ENCODE data around the gene TMEM255B.
A peak's percentile ranks its signal among the peaks of the same experiment; 100 is the strongest.

Gene TMEM255B

DNA sequence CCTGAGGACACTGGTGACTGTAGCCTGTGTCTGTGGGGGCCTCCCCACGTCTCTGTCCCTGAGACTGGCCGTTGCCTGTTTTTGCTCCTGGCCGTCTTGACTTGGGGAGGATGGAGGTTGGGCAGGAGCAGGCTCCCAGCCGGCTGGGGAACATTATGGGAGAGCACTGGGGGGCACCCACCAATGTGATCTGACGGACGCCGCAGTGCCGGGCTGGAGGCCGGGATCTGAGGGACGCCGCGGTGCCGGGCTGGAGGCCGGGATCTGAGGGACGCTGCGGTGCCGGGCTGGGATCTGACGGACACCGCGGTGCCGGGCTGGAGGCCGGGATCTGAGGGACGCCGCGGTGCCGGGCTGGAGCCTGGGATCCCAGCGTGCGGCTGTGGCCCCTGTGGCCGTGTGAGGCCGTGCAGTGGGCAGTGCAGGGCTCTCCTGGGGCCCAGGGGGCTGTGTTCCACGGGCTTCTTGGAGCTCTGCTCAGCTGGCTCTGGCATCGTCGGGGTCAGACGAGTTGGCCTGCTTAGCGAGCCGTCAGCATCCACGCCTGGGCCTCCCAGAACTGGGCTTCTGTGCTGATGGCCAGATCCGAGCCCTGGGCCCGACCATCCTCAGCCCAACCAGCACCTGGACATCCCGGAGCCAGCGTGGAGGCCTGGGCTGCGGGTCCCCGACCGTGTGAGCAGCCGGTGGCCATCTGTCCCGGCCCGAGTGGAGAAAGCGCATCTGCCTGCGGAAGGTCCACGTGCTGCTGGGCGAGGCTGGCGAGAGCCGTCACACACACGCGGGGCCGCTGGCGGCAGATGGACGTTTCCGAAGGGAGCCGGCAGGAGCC, 59.0 kb downstream of the TMEM255B start:
- H3K4me3 ChIP-seq (ENCODE audit: low read length), result no peak overlapping the region
- no peak for DNase-seq (ENCODE audit: low read depth)
- TF ChIP-seq, protein P1, sequence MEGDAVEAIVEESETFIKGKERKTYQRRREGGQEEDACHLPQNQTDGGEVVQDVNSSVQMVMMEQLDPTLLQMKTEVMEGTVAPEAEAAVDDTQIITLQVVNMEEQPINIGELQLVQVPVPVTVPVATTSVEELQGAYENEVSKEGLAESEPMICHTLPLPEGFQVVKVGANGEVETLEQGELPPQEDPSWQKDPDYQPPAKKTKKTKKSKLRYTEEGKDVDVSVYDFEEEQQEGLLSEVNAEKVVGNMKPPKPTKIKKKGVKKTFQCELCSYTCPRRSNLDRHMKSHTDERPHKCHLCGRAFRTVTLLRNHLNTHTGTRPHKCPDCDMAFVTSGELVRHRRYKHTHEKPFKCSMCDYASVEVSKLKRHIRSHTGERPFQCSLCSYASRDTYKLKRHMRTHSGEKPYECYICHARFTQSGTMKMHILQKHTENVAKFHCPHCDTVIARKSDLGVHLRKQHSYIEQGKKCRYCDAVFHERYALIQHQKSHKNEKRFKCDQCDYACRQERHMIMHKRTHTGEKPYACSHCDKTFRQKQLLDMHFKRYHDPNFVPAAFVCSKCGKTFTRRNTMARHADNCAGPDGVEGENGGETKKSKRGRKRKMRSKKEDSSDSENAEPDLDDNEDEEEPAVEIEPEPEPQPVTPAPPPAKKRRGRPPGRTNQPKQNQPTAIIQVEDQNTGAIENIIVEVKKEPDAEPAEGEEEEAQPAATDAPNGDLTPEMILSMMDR (conservative IDR thresholded peaks at IDR 0.05; ENCODE audit: low read length), result no peak

DNA sequence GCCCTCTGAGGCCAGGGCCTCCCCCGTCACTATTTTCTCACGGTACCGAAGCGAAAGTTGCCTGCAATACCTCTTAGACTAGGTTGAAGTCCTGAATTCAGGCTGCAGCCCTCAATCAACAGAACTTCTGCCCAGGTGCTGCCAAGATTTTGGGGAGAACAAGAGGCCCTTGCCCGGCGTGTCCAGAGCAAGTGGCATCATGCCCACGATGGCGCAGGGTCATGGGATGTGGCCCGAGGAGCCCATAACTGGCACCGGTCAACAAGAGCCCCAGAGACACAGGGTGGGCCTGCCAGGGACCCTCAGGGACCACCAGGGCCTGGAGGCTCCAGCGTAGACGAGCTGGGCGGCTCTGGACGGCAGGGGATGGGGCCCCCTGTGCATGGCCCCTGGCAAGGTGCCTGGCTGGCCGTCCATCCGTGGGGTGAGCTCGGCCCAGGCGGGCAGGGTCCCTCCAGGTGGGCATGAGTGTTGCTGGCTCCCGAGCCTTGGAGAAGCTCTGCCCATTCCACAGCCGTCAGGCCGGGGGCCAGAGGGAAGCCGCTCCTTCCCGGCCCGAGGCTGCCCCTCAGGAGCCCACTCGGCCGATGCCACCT, 59.8 kb downstream of the TMEM255B start:
- DNase-seq (ENCODE audit: low read depth), result no peak
- TF ChIP-seq, protein P1 (conservative IDR thresholded peaks at IDR 0.05; ENCODE audit: low read length), result no peak
- no peak overlapping the region for H3K4me3 ChIP-seq (ENCODE audit: low read length)

DNA sequence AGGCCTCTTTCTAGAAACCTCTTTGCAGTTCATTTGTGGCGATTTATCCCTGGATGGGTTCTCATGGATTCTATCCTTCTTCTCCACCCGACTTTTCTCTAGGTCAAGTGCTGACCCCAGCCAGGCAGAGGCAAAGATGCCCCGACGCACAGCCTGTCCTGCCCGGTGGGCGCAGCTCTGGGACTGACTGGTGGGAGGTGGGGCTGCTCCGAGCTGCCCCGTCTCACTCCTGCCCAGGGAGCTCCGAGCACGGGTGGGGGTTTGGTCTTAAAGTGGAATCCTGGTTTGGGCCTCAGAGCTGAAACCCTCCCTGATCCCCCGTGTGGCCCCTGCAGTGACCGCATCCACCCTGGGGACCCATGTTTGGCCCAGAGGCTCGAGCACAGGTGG, 60.3 kb downstream of the TMEM255B start:
- TF ChIP-seq, protein P1 (conservative IDR thresholded peaks at IDR 0.05; ENCODE audit: low read length), result no peak
- H3K4me3 ChIP-seq (ENCODE audit: low read length), result no peak overlapping the region
- no peak for DNase-seq (ENCODE audit: low read depth)

DNA sequence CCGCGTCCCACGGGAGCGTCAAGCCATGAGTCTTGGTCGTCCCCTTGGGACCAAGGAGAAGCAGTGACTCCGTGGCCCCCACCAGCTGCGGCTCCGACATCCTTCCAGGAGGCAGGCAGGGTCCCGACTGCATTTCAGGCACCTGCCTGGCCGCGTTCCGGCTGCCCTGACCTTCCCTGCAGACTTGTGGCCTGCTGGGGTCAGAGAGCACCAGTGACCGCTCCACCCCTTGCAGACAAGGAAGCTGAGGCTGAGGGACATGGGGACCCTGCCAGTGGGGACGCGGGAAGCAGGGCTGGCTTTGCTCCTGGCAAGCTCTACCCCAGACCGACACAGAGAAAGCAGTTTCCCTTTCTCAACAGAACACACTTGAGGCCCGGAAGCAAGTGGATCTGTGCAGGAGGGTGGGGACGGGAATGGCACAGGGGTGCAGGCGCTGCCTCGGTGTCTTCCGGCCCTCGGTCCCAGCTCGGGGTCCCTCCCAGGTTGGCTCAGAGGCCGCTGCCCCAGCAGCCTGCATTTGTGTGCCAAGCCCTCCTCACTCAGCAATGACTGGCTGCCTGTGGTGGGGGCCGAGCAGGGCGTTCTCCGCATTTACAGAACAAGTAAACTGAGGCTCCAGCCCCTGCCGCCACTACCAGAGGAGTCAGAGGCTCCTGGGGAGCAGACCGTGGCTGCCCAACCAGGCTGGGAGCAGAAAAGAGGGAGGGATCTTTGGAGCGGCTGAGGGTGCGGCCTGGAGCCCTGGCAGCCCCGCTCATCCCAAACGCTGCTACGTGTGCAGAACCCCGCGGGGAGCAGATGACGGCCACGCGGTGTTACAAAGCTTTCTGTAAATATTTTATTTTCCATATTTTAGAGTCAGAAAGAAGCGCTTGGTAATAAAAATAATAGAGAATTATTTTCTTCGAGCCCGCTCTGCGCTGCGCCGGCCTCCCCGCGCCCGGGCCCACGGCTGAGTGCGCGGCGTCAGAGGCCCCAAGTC, 61.0 kb downstream of the TMEM255B start:
- H3K4me3 ChIP-seq (ENCODE audit: low read length), result no peak overlapping the region
- TF ChIP-seq, protein P1 (conservative IDR thresholded peaks at IDR 0.05; ENCODE audit: low read length), result no peak

DNA sequence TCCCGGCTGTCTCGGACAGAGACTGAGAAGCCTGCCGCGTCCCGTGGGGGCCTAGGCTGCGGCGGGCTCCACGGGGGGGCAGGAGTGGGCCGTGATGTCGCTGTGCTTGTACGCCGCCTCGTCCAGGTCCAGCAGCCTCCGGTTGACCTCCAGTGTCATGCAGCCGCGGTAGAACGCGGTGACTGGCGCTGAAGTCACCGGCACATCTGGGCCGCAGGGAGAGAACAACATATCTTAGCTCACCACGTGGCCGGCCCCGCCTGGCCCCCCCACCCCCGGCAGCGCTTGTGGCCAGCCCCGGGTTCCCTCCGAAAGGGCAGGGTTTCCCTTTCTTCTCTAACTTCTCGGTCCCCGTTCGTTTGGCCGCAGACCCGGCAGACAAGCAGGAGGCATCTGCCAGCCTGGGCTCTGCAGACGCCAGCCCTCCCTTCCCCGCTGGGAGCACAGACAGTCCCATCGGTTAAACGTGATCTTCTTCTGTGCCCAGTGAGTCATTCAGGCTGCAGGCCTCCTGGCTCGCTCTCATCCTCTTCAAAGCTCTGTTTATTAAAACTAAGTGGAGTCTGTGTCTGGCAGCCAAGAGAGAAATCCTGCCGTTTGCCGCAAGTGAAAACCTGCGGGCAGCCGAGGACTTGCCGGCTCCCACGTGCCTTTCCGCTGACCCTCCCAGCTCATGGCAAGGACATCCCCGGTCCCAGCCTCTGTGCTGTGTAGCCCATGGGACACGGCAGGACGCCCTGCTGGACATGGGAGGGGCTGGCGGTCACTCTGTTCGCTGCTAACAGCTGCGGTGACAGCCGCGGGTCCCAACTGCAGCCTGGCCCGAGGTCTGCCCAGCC, 62.0 kb downstream of the TMEM255B start:
- peak overlapping the region; percentile 9; the same call in 1 of the 2 replicates for H3K4me3 ChIP-seq (ENCODE audit: low read length)
- peak; percentile 99 for DNase-seq (ENCODE audit: low read depth)
- TF ChIP-seq, protein P1 (conservative IDR thresholded peaks at IDR 0.05; ENCODE audit: low read length), result no peak; the same call in 1 of the 2 replicates

More for the DNA sequence above, 61.0 kb downstream of the TMEM255B start:
- peak; percentile 38 for DNase-seq (ENCODE audit: low read depth)

DNA sequence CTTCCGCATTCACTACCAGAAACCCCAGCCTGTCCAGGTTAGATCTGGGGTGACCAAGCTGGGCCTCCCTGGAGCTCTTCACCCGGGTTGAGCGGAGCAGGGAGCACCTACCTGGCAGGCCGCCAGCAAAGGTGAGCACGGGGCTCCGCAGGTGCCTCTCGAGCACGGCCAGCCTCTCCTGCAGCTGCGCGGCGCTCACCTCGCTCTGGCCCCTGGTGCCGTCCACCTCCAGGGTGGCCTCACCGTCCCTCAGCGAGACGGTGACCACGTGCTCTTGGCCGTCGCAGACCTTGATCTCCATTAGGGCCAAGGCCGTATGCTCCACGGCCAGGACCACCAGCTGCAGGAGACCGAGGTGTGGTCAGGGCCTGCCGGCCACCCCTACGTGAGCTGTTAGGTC, 62.8 kb downstream of the TMEM255B start:
- H3K4me3 ChIP-seq (ENCODE audit: low read length), result no peak overlapping the region
- TF ChIP-seq, protein P1 (conservative IDR thresholded peaks at IDR 0.05; ENCODE audit: low read length), result no peak
- no peak for DNase-seq (ENCODE audit: low read depth)
